ENCODE data around the gene PNMA6F.

PNMA6F gene

DNA sequence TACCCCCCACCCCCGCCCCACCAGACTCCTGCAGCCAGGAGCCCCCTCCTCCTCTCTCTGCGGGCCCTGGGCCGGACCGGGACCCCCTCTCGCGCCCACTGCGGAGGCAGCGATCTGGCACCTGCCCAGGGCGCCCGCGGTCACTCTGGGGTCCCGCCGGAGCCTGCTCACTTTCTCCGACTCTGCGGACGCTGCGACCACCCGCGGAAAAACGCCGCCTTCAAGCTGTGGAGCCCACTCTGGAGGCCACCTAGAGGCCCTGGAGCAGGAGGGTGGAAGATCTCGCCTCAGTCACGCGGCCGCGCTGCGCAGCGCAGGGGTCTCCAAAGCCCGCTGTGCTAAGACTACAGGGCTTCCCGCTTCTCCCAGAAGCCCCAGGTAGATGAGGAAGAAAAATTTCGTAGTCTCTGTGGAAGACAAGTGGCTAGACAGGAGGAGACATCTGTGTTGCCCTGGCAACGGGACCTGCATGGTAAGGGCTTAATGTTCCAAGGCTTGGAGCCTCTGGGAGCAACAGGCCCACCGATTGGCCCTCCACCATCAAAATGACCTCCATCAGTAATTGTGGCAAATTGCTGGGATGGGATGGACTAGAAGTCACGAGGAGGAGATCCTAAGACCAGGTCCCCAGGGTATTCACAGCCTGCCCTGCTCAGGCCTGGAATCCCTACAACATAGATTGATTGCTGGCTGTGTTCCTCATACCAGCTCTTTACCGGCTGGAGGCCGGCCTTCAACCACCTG lies at the start of gene PNMA6F:
TSS of gene PNMA6F (minus strand) at position 387 of the 744 bp plus-strand sequence. CDS start 1,093 bp downstream, outside the sequence.
- DNase-seq (ENCODE audit: low read depth) = no peak

DNA sequence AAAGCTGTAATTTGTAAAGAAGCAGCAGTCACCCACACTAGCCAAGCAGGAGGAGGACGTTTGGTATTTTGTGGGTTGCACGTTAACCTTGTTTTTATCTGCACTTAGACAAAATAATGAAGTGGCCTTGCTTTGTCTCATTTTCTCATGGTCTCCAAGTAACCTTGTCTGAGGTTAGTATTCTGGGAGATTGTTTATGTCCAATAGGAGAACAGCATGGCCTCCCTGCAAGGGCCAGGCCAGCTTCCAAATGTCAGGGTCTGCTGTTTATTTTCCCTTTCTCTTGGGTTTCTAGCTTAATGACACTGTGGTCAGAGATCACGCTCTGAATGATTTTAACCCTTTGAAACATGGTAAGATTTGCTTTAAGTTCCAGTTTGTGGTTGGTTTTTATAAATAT lies 49.7 kb upstream of the PNMA6F start:
- DNase-seq (ENCODE audit: low read depth) = no peak

DNA sequence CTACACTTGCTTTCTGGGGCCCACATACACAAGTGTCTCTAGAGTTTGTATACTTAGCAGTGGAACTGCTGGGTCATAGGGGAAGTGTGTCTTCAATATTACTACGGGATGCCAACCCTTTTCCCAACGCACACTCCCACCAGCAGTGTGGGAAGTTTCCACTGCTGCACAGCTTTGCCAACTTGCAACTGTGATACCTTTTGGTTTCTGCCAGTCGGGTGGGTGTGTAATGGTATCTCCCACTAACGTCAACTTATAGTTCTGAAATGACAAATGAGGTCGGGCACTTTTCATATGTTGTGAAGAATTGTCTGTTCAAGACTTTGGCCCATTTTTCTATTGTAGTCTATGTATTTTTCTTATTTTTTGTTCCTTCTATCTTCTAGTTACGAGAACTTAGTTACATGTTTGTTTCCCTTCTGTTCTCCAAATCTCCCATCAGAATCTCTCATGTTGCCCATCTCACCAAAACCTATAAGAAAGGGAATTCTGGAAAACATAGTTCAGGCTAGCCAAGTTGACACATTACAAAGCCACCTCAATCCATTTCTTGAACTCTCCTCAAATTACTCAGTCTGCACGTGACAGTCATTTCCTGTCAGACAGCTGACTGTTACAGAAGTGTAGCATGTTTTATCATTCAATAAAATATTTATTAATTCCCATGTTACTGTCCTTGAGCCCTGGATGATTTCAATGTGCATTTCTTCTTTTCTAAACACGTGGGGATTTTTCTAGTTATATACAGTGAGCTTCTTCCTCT lies 48.9 kb upstream of the PNMA6F start:
- no peak for DNase-seq (ENCODE audit: low read depth)

DNA sequence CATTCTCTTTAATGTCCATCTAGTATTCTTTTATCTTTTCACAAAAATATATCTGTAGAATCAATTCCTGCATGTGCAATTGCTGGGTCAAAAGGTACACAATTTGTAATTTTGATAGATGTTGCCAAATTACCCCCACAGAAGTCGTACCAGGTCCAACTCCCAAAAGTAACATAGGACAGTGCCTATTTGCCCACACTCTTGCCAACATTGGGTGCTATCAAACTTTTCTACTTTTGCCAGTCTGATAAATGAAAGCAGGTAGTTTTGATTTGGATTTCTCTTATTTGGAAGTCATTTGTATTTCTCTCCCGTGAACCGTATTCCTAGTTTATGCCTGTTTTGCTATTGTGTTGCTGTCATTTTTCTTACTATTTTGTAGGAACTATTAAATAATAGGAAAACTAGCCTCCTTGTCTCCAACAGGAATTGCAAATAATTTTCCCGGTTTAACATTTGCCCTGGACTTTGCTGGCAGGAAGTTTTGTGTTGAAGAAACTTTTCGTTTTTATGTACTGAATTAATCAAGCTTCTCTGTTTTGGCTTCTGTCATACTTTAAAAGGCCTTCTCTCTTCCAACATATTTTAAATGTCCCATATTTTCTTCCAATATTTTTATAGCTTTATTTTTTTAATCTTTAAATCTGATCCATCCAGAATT lies 45.4 kb upstream of the PNMA6F start:
- no peak for DNase-seq (ENCODE audit: low read depth)

DNA sequence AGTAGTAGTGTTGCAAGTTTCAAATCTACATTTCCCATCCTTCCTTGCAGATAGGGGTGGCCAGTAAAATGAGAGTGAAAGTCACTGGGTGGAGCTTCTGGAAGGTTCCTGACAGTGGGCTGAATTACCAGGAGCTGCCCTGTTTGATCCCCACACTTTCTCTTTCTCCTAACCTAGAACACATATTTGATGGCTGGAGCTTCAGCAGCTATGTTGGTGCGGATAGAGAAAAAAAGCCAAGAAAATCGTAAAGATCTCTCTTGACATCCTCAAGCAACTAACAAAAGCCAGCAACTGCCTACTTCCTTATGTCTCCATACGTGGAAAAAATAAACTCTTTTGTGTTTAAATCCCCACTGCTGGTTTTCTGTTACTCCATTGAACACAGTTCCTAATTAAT lies 44.6 kb upstream of the PNMA6F start:
- no peak for DNase-seq (ENCODE audit: low read depth)

DNA sequence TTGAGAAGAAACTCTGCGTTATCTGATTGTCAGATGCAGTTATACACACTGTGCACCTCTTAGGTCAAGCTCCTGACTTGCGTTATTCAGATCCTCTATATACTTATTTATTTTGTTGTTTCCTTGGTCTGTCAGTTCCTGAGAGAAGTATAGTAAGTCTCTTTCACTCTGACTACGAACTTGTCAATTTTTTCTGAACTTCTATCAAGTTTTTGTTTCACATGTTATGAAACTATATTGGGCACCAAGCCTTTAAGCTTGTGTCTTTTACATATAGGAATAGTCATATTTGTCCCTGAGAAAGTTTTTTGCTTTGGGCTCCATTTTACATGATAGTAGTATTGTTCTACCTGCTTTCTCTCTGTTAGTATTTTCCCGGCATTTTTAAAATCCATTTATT lies 44.1 kb upstream of the PNMA6F start:
- no peak for DNase-seq (ENCODE audit: low read depth)

DNA sequence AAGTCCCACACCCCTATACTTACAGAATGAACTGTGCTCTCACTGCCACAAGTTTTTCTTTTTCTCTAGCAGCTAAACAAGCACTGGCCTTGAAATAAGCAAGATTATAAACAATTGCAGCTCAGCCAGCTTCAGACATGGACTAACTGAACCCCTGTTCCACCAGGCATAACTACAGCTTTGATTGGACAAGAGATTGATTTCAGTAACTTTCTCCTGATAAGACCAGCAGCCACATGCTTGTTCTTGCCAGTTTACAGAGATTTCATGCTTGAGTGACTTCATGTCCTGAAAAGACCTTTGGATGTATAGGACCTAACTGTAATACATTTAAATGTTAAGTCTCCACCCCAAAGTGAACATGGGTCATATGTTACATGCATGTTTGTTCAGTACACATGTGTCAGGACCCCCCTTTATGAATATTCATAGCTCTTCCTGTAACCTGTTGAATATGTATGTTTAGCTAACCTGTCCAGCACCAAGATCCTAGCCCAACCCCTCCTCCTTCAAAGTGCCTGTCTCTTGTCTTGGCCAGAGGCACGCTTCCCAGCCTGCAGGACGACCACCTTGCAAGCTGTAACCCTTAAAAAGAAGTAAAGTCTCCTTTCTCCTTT lies 40.3 kb upstream of the PNMA6F start:
- DNase-seq (ENCODE audit: low read depth) = no peak

DNA sequence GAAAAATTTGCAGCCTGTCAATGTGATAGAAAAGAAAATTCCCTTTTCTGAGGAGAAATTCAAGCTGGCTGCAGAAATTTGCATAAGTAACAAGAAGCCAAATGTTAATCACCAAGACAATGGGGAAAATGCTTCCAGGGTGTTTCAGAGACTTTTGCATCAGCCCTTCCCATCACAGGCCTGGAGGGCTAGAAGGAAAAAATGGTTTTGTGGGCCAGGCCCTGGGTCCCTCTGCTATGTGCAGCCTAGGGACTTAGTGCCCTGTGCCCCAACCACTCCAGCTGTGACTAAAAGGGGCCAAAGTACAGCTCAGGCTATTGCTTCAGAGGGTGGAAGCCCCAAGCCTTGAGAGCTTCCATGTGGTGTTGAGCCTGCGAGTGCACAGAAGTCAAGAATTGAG lies 36.3 kb upstream of the PNMA6F start:
- DNase-seq (ENCODE audit: low read depth) = no peak

DNA sequence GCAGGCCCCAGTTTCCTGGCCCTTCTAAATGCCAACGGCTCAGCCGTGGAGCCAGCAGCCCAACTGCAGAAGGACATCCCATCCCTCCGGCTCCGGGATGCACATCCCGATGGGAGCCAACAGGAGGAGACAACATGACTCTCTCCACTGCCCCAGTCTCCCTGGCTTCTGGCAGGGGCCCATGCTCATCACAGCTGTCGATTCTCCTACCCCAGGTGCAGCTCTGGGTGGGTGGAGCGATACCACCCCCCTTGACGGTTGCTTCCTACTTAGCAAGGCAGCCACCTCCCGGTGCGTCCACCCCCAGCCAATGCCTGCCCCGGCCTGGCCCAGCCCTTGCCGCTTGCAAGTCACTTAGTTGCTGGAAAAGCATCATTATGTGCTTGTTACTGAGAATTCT lies 31.8 kb upstream of the PNMA6F start:
- DNase-seq (ENCODE audit: low read depth) = no peak

DNA sequence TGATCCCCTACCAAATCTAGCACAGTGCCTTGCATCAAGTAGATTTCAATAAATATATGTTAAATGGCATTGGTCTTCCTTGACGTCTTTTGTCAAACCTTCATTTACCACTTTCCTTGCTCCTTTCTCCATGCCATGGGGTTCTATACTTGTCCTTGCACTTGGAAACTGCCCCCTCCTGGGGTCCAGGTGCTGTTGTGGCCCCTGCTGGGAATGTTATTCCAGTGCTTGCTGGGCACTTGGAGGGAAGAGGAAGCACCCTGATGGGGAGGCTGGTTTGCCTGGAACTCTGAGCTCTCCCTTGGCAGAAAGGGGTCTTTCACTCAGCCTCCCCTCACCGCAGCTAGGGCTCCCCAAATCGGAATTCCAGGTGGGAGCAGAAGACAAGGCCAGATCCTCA lies 31.3 kb upstream of the PNMA6F start:
- no peak for DNase-seq (ENCODE audit: low read depth)

DNA sequence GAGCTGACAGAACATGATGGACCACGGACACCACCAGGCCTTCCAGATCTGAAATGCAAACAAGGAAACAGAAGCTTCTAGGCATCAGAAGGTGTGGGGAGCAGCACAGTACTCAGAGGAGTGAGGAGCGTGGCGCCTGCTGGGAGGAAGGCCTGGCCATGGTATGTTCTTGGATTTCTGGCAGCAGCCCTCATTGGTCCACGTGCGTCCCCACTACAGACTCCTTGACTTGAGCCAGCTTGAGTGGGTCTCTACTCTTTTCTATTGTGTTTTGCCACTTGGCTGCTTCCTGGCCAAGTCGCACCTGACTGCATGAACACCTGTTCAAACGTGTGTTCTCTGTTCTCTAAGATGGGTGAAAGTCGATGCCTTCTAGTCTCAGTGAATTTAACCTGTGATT lies 30.4 kb upstream of the PNMA6F start:
- no peak for DNase-seq (ENCODE audit: low read depth)

DNA sequence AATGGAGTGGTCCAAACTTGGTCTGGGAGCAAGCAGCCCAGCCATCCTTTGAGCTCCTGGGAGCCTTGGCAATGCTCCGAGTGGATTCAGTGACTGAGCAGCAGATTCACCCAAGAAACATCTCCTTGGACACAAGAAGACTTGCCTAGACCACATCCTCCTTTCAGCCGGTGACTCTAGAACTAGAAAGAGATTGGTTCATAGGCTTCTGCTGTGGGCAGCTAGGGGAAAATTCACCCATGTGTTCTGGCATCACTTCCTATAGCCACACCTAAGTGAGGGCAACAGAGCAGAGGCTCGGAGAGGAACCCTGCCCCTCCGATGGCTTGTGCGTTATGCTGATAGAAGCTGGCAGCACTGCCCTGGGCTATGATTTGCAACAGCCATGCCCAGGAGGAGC lies 28.4 kb upstream of the PNMA6F start:
- DNase-seq (ENCODE audit: low read depth) = no peak

DNA sequence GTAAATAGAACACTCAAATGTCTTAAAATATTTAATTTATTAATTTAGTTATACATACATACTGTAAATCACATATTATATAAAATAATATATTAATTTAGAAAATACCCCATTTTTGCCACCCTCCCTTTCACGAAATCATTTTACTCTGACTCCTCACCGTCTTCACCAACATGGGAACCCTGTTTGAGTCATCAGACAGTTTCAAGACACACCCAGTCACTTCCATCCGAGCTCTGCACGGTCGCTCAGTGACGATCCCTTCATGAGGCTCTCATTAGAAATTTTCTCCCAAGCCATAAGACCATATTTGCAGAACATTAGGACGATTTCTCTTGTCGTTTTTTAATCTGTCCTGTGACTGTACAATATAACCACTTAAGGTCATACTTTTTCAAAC lies 26.9 kb upstream of the PNMA6F start:
- no peak for DNase-seq (ENCODE audit: low read depth)

DNA sequence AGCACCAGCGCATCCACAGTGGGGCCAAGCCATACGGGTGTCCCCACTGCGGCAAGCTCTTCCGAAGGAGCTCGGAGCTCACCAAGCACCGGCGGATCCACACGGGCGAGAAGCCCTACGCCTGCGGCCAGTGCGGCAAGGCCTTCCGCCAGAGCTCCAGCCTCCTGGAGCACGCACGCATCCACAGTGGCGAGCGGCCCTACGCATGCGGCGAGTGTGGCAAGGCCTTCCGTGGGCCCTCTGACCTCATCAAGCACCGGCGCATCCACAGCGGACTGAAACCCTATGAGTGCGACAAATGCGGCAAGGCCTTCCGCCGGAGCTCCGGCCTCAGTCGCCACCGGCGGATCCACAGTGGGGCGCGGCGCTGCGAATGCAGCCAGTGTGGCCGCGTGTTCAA lies 26.0 kb upstream of the PNMA6F start:
- DNase-seq (ENCODE audit: low read depth) = no peak

DNA sequence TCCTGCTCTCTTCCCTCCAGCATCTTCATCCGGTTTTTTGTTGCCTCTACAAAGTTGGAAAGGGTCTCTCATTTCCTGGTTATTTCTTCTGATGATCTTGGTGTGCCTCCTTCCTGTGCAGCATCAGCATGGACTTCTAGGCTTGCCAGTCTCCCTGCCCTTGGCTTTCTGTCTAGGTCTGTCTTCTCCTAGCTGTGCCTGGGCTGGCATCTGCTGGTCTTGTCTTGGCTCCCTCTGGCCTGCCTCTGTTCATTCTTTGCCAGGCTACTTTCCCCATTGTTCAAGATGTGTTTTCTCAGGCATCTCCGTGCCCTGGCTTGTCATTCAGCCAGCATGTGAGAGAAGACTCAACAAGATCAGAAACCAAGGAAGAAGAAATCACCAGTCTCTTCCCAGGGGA lies 22.1 kb upstream of the PNMA6F start:
- DNase-seq (ENCODE audit: low read depth) = no peak

DNA sequence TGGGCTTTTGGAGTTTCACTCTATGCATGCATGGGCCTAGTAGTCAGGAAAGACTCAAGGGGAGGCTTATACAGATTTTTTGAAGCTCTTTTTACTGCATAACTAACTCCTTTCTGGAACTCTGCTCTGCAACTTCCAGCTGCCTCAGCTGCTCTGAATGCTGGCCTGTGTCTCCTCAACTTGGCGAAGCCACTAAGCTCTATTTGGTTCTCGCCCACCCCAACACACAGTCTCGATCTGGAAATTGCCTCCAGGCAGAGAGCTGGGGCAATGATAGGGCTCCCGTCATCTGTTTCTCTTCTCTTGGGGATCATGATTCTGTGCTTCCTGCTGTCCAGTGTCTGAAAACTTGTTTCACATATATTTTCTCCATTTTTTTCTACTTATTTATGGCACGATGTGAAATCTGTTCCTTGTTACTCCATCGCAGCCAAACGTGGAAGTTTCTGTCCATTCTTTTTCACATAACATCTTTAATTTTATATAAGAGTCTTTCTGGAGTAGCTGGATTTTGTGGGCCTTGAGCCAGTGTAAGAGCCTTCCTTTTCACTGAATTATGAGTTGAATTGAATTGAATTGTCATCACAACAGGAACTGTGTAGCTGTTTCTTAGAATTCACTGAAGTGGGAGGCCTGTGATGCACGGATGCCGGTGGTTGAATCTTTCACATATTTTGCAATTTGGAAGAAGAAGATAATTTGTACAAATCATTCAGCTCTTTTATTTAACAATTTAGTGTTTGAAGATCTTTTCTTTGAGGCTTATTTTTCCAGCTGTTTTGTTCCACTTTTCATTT lies 21.4 kb upstream of the PNMA6F start:
- no peak for DNase-seq (ENCODE audit: low read depth)

DNA sequence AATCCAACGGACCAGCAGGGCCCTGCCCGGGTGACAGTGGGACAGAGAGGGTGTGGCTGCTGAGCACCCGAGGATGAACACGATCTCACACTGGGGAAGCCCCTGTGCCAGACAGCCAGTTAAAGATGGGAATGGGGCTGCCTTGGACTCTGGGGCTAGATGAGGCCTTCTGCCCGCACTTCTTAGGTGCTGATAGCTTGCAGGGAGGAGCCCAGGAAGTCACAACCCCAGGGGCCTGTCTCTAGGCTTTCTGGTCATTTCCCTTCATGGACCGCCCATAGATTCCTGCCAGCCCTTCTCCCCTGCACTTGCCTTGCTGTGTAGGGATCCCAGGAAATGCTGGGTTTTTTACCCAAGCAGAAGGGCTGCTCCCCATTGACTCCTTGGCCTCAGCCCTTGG lies 18.5 kb upstream of the PNMA6F start:
- no peak for DNase-seq (ENCODE audit: low read depth)

DNA sequence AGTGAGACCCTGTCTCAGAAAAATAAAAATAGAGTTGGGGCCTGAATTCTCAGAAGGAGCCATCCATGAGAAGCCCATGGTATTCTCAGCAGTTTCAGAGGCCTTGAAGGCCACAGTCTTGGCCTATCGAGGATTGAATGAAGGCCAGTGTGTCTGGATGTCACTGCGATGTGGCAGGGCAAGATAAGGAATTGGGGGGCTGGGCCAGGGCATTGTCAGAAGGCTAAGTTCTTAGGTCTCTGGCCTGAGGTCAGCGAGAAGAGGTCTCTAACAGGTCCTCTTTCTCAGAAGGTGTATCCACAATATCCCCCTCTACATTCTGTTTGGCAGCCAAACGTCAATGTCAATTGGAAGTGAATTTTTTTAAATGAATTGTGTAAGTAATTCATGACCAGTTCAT lies 18.1 kb upstream of the PNMA6F start:
- DNase-seq (ENCODE audit: low read depth) = no peak

DNA sequence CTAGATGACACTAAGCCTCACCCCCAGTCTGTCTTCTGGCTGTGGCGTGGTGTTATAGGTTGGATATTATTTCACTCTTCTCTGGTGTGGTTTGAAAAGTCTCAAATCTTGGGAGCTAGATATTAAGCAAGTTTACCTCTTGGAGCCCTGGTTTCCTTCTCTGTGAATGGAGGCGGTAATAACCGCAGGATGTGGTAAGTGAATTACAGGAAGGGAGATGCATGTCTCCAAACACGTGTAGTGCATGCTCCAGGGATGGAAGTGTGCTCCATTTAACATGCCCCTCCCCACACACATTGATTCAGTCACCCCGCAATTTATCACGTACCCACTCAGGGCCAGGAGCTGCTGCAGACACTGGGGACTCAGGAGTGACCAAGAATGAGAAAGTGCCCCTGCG lies 17.3 kb upstream of the PNMA6F start:
- no peak for DNase-seq (ENCODE audit: low read depth)

DNA sequence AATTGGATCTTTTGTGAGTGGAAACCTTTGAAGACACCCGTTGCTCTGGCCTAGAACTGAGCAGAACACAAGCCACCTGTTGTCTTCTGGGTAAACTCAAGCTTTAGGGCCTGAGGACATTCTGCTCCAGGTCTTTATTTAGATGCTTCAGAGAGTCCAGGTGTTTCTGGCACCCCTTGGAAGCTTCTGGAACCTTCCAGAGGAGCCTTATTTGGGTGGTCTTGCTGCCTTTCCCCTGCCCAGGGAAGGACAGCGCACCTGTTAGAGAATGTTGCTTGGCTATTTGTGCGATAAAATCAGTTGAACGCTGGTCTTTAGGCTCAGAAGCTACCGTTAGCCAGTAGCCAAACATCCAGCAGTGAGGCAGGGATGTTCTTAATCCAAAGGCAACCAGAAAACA lies 15.4 kb upstream of the PNMA6F start:
- DNase-seq (ENCODE audit: low read depth) = no peak

DNA sequence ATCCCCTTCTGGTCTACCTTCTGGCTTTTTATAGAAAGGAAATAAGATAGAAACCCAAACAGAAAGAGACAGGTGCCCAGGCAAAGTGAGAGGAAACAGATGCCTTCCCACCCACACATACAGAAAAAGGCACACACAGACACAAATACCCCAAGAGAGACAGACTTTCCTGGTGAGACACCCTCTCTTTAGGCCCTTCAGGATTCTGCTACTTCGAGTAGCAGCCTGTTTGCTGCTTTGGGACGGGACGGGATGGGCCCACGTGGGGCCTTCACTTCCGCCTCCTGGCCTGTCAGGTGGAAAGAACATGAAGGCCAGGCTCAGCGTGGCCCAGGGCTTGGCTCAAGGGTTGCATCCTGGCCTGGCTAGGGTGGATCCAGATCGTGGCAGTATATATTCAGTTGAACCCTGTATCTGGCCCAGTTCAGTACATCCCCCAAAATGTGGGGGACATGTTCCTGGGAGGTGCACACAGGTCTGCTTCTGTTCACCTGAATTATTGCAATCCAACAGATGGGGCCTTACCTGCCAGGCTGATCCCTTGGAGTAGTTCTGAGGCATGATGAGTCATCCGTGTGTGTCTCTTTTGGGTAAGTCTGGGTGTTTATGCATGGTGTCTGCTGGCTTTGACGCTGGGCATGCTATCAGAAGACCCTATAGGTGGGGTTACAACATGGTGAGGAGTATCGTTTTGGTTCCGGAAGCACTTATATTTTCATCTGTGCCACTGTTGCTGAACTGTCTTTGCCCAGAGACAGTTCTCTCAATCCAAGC lies 14.7 kb upstream of the PNMA6F start:
- no peak for DNase-seq (ENCODE audit: low read depth)

All from HS-27A (cell line).